Measurements from ENCODE around the gene NFKBIA.

DNA sequence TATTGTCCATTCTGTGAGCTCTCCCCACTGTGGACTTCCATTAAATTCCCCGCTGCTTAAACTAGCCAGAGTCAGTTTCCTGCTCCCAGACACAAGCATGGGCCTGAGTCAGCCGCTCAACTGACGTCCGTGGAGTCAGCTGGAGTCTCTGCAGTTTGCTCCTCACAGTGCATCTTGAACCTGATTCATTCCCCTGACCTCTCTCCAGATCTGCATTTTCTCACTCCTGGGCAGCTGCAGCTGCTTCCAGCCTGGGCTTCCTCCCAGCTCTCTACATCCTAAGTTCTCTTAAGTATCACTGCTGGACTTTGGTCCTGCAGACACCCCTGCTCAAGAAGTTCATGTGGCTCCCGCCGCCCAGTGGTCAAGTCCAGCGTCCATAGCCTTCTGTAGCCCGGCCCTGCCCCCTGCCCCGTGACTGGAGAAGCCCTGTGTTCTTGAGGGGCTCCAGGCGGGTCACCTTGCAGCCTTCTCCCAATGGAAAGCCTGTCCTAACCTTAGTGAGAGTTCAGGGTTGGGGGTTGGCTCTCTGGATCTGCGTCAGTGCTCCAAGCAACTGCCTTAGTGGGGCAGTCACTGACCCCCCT lies 20.0 kb downstream of the NFKBIA start:
- TF ChIP-seq EP300 (IDR thresholded peaks at IDR 0.05; ENCODE audit: borderline replicate concordance in 1 of 2, low read depth in 2 of 2, low read length in 2 of 2) (no peak), FOSL1 (IDR thresholded peaks at IDR 0.05; ENCODE audit: insufficient read depth, low read depth, low read length) (no peak), POLR2A (IDR thresholded peaks at IDR 0.05; ENCODE audit: control extremely low read depth in 1 of 2, low read depth in 2 of 2, low read length in 2 of 2) (no peak), POLR2AphosphoS5 (IDR thresholded peaks at IDR 0.05; ENCODE audit: low read depth, low read length) (no peak), ZNF274 (IDR thresholded peaks at IDR 0.05; ENCODE audit: borderline replicate concordance, extremely low read depth, low read length) (no peak), MAFK (IDR thresholded peaks at IDR 0.05; ENCODE audit: low read depth, low read length) (no peak), RNF2 (IDR thresholded peaks at IDR 0.05; ENCODE audit: borderline replicate concordance, low read depth, low read length, missing control alignments, poor library complexity, severe bottlenecking) (no peak), TEAD4 (IDR thresholded peaks at IDR 0.05; ENCODE audit: low read depth, low read length) (no peak), SP2 (IDR thresholded peaks at IDR 0.05; ENCODE audit: low read length) (no peak), EZH2 (IDR thresholded peaks at IDR 0.05; ENCODE audit: low read depth, low read length, severe bottlenecking) (no peak), EGR1 (IDR thresholded peaks at IDR 0.05; ENCODE audit: borderline replicate concordance, low read depth, low read length) (no peak), RAD21 (IDR thresholded peaks at IDR 0.05 in 1 of 2, conservative IDR thresholded peaks at IDR 0.05 in 1 of 2; ENCODE audit: low read depth in 2 of 2, low read length in 2 of 2) (no peak), CHD2 (IDR thresholded peaks at IDR 0.05; ENCODE audit: low read length) (no peak)
- TF ChIP-seq, protein P1, sequence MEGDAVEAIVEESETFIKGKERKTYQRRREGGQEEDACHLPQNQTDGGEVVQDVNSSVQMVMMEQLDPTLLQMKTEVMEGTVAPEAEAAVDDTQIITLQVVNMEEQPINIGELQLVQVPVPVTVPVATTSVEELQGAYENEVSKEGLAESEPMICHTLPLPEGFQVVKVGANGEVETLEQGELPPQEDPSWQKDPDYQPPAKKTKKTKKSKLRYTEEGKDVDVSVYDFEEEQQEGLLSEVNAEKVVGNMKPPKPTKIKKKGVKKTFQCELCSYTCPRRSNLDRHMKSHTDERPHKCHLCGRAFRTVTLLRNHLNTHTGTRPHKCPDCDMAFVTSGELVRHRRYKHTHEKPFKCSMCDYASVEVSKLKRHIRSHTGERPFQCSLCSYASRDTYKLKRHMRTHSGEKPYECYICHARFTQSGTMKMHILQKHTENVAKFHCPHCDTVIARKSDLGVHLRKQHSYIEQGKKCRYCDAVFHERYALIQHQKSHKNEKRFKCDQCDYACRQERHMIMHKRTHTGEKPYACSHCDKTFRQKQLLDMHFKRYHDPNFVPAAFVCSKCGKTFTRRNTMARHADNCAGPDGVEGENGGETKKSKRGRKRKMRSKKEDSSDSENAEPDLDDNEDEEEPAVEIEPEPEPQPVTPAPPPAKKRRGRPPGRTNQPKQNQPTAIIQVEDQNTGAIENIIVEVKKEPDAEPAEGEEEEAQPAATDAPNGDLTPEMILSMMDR (IDR thresholded peaks at IDR 0.05; ENCODE audit: control extremely low read depth in 1 of 3, insufficient read depth in 1 of 3, low read depth in 1 of 3, low read length in 3 of 3), result no peak

Data from H1 (cell line).